Activated CD8-positive, alpha-beta memory T cell treated with anti-CD3 and anti-CD28 coated beads for 48 hours (primary cell): ENCODE data around the gene CTSO.
"Not testable (repeated sequence)": the region's sequence is repeated elsewhere in the genome, so short reads cannot be mapped to it uniquely, and the experiment has no call there.

Source experiments
- DNase-seq, 3 experiments: peaks; one replicate each; pipeline ENCODE4 v3.0.0-alpha.2; 2020; ENCODE audit warnings: low read depth in 2 of 3, low spot score in 2 of 3

The CTSO gene

GRCh38 chr4:155956461-155956860, 2.8 kb upstream of the CTSO start:
- no peak for DNase-seq

- no peak for DNase-seq
These were observed 1.3 kb upstream of the CTSO start for GRCh38 chr4:155954939-155955338.

- DNase-seq: no peak
These were observed 536 bp upstream of the CTSO start for GRCh38 chr4:155954118-155954685.

- DNase-seq: no peak
These were observed 1.2 kb downstream of the CTSO start for GRCh38 chr4:155952501-155952901.

- DNase-seq: no peak
These were observed 3.2 kb downstream of the CTSO start for GRCh38 chr4:155950461-155950860.

- no peak for DNase-seq
These were observed 5.1 kb downstream of the CTSO start for GRCh38 chr4:155948541-155948940.

GRCh38 chr4:155946486-155946885, 7.2 kb downstream of the CTSO start:
- DNase-seq: no peak

- no peak for DNase-seq
These were observed 9.2 kb downstream of the CTSO start for GRCh38 chr4:155944516-155944915.

- DNase-seq: no peak
These were observed 9.9 kb downstream of the CTSO start for GRCh38 chr4:155943605-155944291.

- no peak for DNase-seq
These were observed 11.8 kb downstream of the CTSO start for GRCh38 chr4:155941820-155942219.

- no peak for DNase-seq
These were observed 12.4 kb downstream of the CTSO start for GRCh38 chr4:155941085-155941790.

GRCh38 chr4:155935389-155935986, 18.2 kb downstream of the CTSO start:
- no peak for DNase-seq

- not testable (repeated sequence) for DNase-seq
These were observed 19.0 kb downstream of the CTSO start for GRCh38 chr4:155934634-155935033.

GRCh38 chr4:155931634-155932033, 22.0 kb downstream of the CTSO start:
- DNase-seq: no peak

- no peak for DNase-seq
These were observed 23.3 kb downstream of the CTSO start for GRCh38 chr4:155930330-155930729.

- DNase-seq: no peak
These were observed 23.8 kb downstream of the CTSO start for GRCh38 chr4:155929833-155930232.

- DNase-seq: no peak
These were observed 29.0 kb downstream of the CTSO start for GRCh38 chr4:155924637-155925036.

GRCh38 chr4:155921597-155921996, 32.1 kb downstream of the CTSO start:
- DNase-seq: no peak

GRCh38 chr4:155914782-155915181, 38.9 kb downstream of the CTSO start:
- DNase-seq: no peak

- no peak for DNase-seq
These were observed 41.8 kb downstream of the CTSO start for GRCh38 chr4:155911905-155912304.

GRCh38 chr4:155909615-155910226, 43.9 kb downstream of the CTSO start:
- no peak for DNase-seq
